GM12872 (cell line): Measurements from ENCODE around the gene PHACTR1.

Experiments used
- CTCF ChIP-seq: IDR thresholded peaks from 3 replicates; pipeline ENCODE4 v1.5.1; 2011; ENCODE audit warnings: low read depth, mild to moderate bottlenecking, low read length, moderate library complexity; ENCODE audit not compliant: insufficient read depth

PHACTR1 gene

DNA sequence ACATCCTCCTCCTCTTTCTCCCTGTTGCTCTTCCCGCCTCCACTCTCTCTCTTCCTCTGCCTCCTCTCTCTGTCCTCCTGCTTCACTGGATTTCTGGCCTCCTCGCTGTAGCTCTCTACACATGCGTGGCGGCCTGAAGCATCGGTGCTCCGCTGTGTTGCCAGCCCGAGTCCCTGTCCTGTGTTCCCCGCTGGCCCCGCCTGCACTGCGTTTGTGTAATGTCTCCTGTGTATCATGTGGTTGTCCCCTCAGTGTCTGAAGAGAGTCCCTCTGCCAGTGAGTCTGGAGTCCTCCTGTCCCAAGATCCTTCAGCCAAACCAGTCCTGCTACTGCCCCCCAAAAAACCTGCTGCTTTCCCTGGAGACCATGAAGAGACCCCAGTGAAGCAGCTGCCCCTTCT lies 468.0 kb downstream of the PHACTR1 start:
- TF ChIP-seq CTCF = no peak

GRCh38 chr6:13186861-13187260 lies 470.3 kb downstream of the PHACTR1 start:
- TF ChIP-seq CTCF = no peak

GRCh38 chr6:13187692-13188091 lies 471.1 kb downstream of the PHACTR1 start:
- TF ChIP-seq CTCF = no peak

- no peak for TF ChIP-seq CTCF
These were observed 471.7 kb downstream of the PHACTR1 start for GRCh38 chr6:13188306-13188705.

- no peak for TF ChIP-seq CTCF
These were observed 473.1 kb downstream of the PHACTR1 start for GRCh38 chr6:13189710-13190109.

GRCh38 chr6:13190376-13190775 lies 473.8 kb downstream of the PHACTR1 start:
- no peak for TF ChIP-seq CTCF

DNA sequence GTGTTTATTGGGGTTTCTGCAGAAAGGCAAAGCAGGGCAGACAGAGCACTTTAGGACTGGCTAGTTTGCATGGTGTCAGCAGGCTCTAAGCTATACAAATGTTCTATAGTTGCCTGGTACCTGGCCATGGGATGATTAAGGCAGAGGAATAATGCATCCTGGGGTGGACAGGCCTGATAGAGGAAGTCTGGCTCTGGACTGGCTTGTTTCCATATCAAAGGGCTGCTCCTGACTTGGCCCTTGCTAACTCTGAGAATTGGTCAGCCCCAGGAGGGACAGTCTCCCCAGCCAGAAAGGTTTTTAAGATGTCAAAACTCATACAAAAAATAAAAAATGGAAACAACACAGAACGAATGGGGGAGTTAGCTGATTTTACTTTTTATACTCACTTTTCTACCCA lies 474.9 kb downstream of the PHACTR1 start:
- TF ChIP-seq CTCF = no peak

DNA sequence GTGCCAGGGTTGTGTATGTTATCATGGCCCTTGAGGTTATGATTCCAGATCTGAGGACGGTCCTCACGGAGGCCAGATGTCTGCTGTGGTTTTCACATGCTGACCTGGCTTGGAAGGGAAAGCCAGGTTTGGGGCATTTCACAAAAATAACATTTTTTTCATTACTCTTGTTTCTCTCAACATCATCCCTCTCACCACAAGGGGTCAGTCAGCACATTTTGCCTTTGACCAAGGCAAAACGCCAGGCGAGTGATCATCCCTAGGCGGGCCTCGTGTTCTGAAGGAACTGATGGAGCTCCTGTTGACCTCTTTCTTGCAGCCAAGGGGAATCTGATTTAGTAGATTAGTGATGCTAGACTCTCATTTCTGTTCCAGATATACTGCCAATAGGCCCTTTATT lies 478.3 kb downstream of the PHACTR1 start:
- peak; percentile 73 for TF ChIP-seq CTCF
